NB4 (cell line): ENCODE measurements around the gene GPR83.

Source experiments
- DNase-seq: peaks from one replicate; pipeline ENCODE4 v3.0.0; 2010; ENCODE audit warnings: low read depth
- H3K4me3 ChIP-seq: one replicate; pipeline ENCODE4 v1.5.1; 2011; ENCODE audit warnings: mild to moderate bottlenecking, low read depth, low read length, moderate library complexity
- CTCF ChIP-seq: IDR thresholded peaks from one replicate; pipeline ENCODE4 v1.5.1; 2012; ENCODE audit warnings: low read depth, low read length
- MYC ChIP-seq: IDR thresholded peaks from 2 replicates; pipeline ENCODE4 v1.6.1; 2011; ENCODE audit warnings: low read depth, low read length
- POLR2A ChIP-seq: IDR thresholded peaks from 2 replicates; pipeline ENCODE4 v1.6.1; 2011; ENCODE audit warnings: mild to moderate bottlenecking; ENCODE audit not compliant: insufficient read length; ENCODE audit errors: extremely low read depth
- TF ChIP-seq, protein P1 (sequence below): IDR thresholded peaks from 2 replicates; pipeline ENCODE4 v1.6.1; 2011; ENCODE audit warnings: low read depth, low read length

GPR83 gene

DNA sequence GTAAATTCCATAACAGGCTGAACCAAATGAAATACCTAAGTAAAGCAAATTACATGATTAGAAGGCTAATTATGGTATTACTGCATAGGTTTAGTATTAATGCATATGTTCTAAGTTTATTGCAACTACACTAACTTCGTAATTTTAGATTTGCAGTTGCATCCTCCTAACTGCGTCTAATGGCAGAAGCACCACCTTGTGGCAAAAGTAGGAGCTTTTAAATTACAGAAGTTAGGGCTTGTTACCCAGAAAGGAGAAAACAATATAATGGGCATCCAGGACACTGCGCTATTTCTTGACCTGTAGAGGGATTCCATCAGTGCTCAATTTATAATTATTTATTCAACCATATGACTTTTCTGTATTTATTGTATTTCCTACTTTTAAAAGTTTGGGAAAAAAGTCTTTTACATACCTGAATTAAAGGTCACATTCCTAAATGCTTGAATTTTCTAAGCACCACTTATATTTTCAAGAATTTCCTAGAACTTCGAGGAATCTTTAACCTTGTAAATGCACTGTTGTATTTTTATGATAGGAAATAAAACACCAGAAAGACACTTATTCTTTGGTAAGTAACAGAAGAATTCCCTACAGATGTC, 16.3 kb upstream of the GPR83 start:
- DNase-seq: peak; percentile 50
- TF ChIP-seq MYC: no peak
- TF ChIP-seq, protein P1, sequence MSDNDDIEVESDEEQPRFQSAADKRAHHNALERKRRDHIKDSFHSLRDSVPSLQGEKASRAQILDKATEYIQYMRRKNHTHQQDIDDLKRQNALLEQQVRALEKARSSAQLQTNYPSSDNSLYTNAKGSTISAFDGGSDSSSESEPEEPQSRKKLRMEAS: no peak
- TF ChIP-seq CTCF: peak; percentile 47
- H3K4me3 ChIP-seq: no peak overlapping the region

DNA sequence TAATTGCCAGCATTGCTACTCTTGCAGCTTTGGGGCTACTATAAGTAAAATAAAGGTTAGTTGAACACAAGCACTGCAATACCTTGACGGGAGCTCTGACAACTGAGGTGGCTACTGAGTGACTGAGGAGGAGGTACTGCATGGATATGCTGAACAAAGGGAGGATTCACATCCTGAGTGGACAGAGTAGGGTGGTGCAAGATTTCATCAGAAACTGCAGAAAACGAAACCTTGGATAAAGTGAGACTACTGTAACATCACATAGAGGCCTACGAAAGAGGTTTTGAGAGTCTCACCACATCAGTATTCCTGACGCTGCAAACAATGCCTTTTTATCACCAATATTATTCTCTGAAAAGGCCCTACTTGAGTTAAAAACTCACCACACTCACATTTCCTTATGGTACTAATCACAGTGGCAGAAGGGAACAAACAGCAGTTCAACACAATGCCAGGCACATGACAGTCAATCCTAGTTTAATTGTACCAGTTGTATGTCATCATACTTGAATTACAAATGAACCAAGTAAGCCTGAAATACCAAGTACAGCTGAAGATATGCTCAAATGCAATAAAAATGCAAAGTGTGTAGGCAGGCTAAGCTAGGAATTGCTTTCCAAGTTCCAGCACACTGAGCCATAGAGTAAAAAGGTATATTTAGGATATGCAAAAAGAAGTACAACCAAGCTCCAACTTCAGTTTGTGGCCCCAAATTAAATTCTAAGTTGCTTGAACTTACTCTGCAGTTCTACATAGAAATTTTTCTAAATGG, 4.0 kb upstream of the GPR83 start:
- no peak for DNase-seq
- TF ChIP-seq, protein P1: no peak
- TF ChIP-seq POLR2A (no peak), MYC (no peak), CTCF (no peak)
- H3K4me3 ChIP-seq: no peak overlapping the region

GRCh38 chr11:94402355-94402754, 1.1 kb upstream of the GPR83 start:
- no peak for DNase-seq
- no peak overlapping the region for H3K4me3 ChIP-seq

DNA sequence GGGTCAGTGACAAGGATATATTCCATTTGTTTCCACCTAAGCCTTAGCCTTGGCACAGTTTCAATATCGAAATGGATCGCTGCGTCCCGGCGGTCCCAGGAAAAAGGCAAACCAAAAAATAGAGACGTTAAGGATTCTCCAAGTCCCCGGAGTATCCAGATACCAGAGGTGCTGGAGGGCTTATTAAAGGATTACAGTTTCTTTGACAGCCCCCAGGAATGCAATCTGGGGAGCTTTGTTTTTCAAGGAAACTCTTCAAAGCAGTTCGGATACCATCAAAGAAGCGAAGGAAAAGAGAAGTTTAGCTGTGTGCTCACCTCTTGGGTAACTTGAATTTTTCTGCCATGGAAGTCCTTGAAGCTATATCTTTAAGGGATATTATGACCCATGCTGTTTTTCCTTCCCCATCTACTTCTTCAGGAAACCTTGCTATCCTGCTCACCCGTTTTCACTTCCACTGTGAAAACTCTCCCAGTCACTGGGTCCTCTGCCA, 600 bp upstream of the GPR83 start:
- no peak for TF ChIP-seq MYC
- no peak overlapping the region for H3K4me3 ChIP-seq
- DNase-seq: no peak

More at GRCh38 chr11:94402355-94402754, 1.1 kb upstream of the GPR83 start:
- TF ChIP-seq POLR2A: no peak
- TF ChIP-seq MYC: no peak
- TF ChIP-seq, protein P1: no peak
- TF ChIP-seq CTCF: no peak

- TF ChIP-seq MYC (no peak), CTCF (no peak), POLR2A (no peak)
- TF ChIP-seq, protein P1: no peak
- no peak overlapping the region for H3K4me3 ChIP-seq
- DNase-seq: no peak
Measured at GRCh38 chr11:94400457-94400838, 771 bp downstream of the GPR83 start.

DNA sequence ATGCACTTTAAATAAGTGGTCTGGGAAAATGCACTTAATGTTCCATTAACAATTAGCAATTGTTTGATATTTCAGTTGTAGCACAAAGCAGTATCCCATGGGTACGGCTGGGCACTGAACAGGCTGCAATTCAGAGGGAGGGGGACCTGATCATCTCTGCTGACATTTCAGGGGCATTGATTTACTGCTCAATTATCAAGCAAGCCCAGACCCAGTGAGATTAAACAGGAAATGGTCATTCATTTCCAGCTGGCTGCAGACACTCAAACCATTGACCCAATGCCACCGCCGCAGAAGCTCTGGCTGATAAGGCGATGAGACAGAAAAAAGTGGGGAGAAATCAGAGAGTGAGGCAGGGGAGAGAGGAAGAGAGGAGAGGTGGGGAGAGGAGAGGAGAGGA, 1.2 kb downstream of the GPR83 start:
- H3K4me3 ChIP-seq: no peak overlapping the region
- TF ChIP-seq CTCF (no peak), POLR2A (no peak), MYC (no peak)
- TF ChIP-seq, protein P1: no peak
- no peak for DNase-seq
